ENCODE measurements around the gene KYNU. TPM values are rescaled to one million over a fixed set of nuclear protein-coding genes. Genes with fewer than 3 reads are reported as not detected.
"Not testable (repeated sequence)": the region's sequence is repeated elsewhere in the genome, so short reads cannot be mapped to it uniquely, and the experiment has no call there.

The KYNU gene
- polyA plus RNA-seq, 1 donor from 2014 or later, result 59.5 TPM

GRCh38 chr2:143074913-143075312 lies 197.4 kb downstream of the KYNU start:
- H3K27me3 Mint-ChIP-seq, H3K27ac Mint-ChIP-seq, H3K36me3 Mint-ChIP-seq, H3K9me3 Mint-ChIP-seq, H3K4me3 Mint-ChIP-seq: not testable (repeated sequence)
- peaks cover 0 to 16% (median 1%) of the 10 kb centered on the region in 3 donors for H3K4me1 Mint-ChIP-seq

- H3K4me1 Mint-ChIP-seq, result peaks cover 0 to 12% (median 0%) of the 10 kb centered on the region in 3 donors
- H3K27me3 Mint-ChIP-seq, result no peaks in the 10 kb centered on the region
- no peak overlapping the region for H3K4me3 Mint-ChIP-seq
- no peak overlapping the region for H3K27ac Mint-ChIP-seq
- H3K36me3 Mint-ChIP-seq, result no peaks in the 10 kb centered on the region
- H3K9me3 Mint-ChIP-seq, result no peaks in the 10 kb centered on the region
These were observed 198.2 kb downstream of the KYNU start for GRCh38 chr2:143075711-143076110.

GRCh38 chr2:143078104-143078503 lies 200.6 kb downstream of the KYNU start:
- Mint-ChIP-seq H3K4me1 (no peaks in the 10 kb centered on the region), H3K27me3 (no peaks in the 10 kb centered on the region), H3K36me3 (no peaks in the 10 kb centered on the region), H3K9me3 (no peaks in the 10 kb centered on the region), H3K4me3 (no peak overlapping the region), H3K27ac (no peak overlapping the region)

GRCh38 chr2:143081616-143082015 lies 204.2 kb downstream of the KYNU start:
- Mint-ChIP-seq H3K4me3 (no peak overlapping the region), H3K27ac (no peak overlapping the region), H3K36me3 (no peaks in the 10 kb centered on the region), H3K4me1 (peaks cover 4 to 7% (median 6%) of the 10 kb centered on the region in 3 donors), H3K27me3 (no peaks in the 10 kb centered on the region), H3K9me3 (no peaks in the 10 kb centered on the region)

GRCh38 chr2:143083636-143084035 lies 206.2 kb downstream of the KYNU start:
- H3K9me3 Mint-ChIP-seq, result no peaks in the 10 kb centered on the region
- H3K4me3 Mint-ChIP-seq, result peak overlapping the region in 1 of 4 donors; percentile 10
- peak overlapping the region in 1 of 3 donors; percentile 36 for H3K27ac Mint-ChIP-seq
- H3K36me3 Mint-ChIP-seq, result no peaks in the 10 kb centered on the region
- H3K4me1 Mint-ChIP-seq, result peaks cover 4 to 9% (median 8%) of the 10 kb centered on the region in 3 donors
- H3K27me3 Mint-ChIP-seq, result no peaks in the 10 kb centered on the region

- no peak overlapping the region for H3K4me3 Mint-ChIP-seq
These were observed 207.0 kb downstream of the KYNU start for GRCh38 chr2:143084462-143084861.

GRCh38 chr2:143085125-143085784 lies 207.8 kb downstream of the KYNU start:
- Mint-ChIP-seq H3K36me3 (no peaks in the 10 kb centered on the region), H3K27ac (peak overlapping the region in 1 of 3 donors; percentile 29), H3K4me1 (peaks cover 4 to 9% (median 8%) of the 10 kb centered on the region in 3 donors), H3K27me3 (no peaks in the 10 kb centered on the region), H3K9me3 (no peaks in the 10 kb centered on the region), H3K4me3 (no peak overlapping the region)

More at GRCh38 chr2:143084462-143084861, 207.0 kb downstream of the KYNU start:
- H3K36me3 Mint-ChIP-seq, result no peaks in the 10 kb centered on the region
- no peaks in the 10 kb centered on the region for H3K9me3 Mint-ChIP-seq
- no peak overlapping the region for H3K27ac Mint-ChIP-seq
- peaks cover 4 to 9% (median 8%) of the 10 kb centered on the region in 3 donors for H3K4me1 Mint-ChIP-seq
- H3K27me3 Mint-ChIP-seq, result no peaks in the 10 kb centered on the region

- H3K4me3 Mint-ChIP-seq, result no peak overlapping the region
- no peaks in the 10 kb centered on the region for H3K27me3 Mint-ChIP-seq
- no peaks in the 10 kb centered on the region for H3K9me3 Mint-ChIP-seq
These were observed 209.6 kb downstream of the KYNU start for GRCh38 chr2:143087033-143087432.

GRCh38 chr2:143088388-143088787 lies 210.9 kb downstream of the KYNU start:
- Mint-ChIP-seq H3K36me3 (no peaks in the 10 kb centered on the region), H3K9me3 (no peaks in the 10 kb centered on the region), H3K27ac (peak overlapping the region in 1 of 3 donors; percentile 14), H3K27me3 (no peaks in the 10 kb centered on the region), H3K4me3 (no peak overlapping the region), H3K4me1 (peaks cover 4 to 9% (median 8%) of the 10 kb centered on the region in 3 donors)

More at GRCh38 chr2:143087033-143087432, 209.6 kb downstream of the KYNU start:
- H3K36me3 Mint-ChIP-seq, result no peaks in the 10 kb centered on the region
- no peak overlapping the region for H3K27ac Mint-ChIP-seq
- peaks cover 4 to 9% (median 8%) of the 10 kb centered on the region in 3 donors for H3K4me1 Mint-ChIP-seq

GRCh38 chr2:143089520-143089919 lies 212.1 kb downstream of the KYNU start:
- not testable (repeated sequence) for H3K4me1 Mint-ChIP-seq, H3K4me3 Mint-ChIP-seq, H3K9me3 Mint-ChIP-seq, H3K27me3 Mint-ChIP-seq, H3K36me3 Mint-ChIP-seq, H3K27ac Mint-ChIP-seq

Data from IgD-negative memory B cell (primary cell).